Activated CD8-positive, alpha-beta memory T cell treated with anti-CD3 and anti-CD28 coated beads for 48 hours (primary cell): ENCODE results near the gene CDK12.

Experiments
- DNase-seq, 3 experiments: peaks; one replicate each; pipeline ENCODE4 v3.0.0-alpha.2; 2020; ENCODE audit warnings: low read depth in 2 of 3, low spot score in 2 of 3

Gene CDK12

GRCh38 chr17:39581071-39581758, 119.9 kb downstream of the CDK12 start:
- DNase-seq: no peak

GRCh38 chr17:39581759-39582085, 120.4 kb downstream of the CDK12 start:
- no peak for DNase-seq

DNA sequence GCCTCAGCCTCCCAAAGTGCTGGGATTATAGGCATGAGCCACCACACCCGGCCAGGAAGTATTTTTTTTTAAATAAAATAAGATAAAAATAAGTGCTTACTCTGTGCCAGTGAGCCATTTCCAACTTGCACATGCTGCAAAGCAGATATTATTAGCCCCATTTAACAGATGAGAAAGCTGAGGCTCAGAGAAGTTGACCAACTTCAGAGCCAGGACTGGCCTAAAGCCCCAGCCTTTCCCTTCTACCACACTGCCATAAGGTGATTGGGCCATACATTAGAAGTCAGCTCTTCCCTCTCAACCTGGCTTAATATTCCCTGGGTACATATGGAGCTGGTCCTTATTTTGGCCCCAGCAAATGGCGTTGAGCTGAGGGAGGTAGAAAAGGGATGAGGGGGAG, 121.4 kb downstream of the CDK12 start:
- no peak for DNase-seq
